MCF 10A (cell line): ENCODE data around the gene GRIK3. TPM values are rescaled to one million over a fixed set of nuclear protein-coding genes. Genes with fewer than 3 reads are reported as not detected.

ENCODE experiments used
- BruUV-seq: library from RNA; stranded (reverse); fragments of 400-500 nt; replicated peaks from 2 replicates; lab custom pipeline; 2021; lab: Mats Ljungman, UMichigan
- CTCF ChIA-PET: fragments of 300-600 bp; sonication (Branson Sonifier 250); formaldehyde crosslinking; extraction: SDS; loops from one replicate; lab custom pipeline; 2021; ENCODE audit warnings: antibody characterized with exemption, inconsistent platforms; lab: Yijun Ruan, JAX
- POLR2A ChIA-PET: fragments of 300-600, 350-650 bp; sonication (Branson Sonifier 250); formaldehyde crosslinking; extraction: SDS; loops from one replicate; lab custom pipeline; 2020; ENCODE audit warnings: antibody characterized with exemption, inconsistent platforms; lab: Yijun Ruan, JAX
- DNase-seq: peaks from one replicate; pipeline ENCODE4 v3.0.0-alpha.2; 2018; ENCODE audit not compliant: unreplicated experiment
- H3K27ac Mint-ChIP-seq: one replicate; pipeline ENCODE4 v1.8.0; 2022; ENCODE audit warnings: mild to moderate bottlenecking, low read depth, mixed read lengths; ENCODE audit not compliant: unreplicated experiment
- H3K27me3 Mint-ChIP-seq: one replicate; pipeline ENCODE4 v1.8.0; 2022; ENCODE audit warnings: mixed read lengths; ENCODE audit not compliant: insufficient read depth, unreplicated experiment
- H3K36me3 Mint-ChIP-seq: one replicate; pipeline ENCODE4 v1.8.0; 2022; ENCODE audit warnings: mild to moderate bottlenecking, moderate library complexity, mixed read lengths; ENCODE audit not compliant: insufficient read depth, unreplicated experiment
- H3K4me1 Mint-ChIP-seq: one replicate; pipeline ENCODE4 v1.8.0; 2022; ENCODE audit warnings: mixed read lengths; ENCODE audit not compliant: insufficient read depth, unreplicated experiment
- H3K4me3 Mint-ChIP-seq: one replicate; pipeline ENCODE4 v1.8.0; 2022; ENCODE audit warnings: mild to moderate bottlenecking, moderate library complexity, mixed read lengths; ENCODE audit not compliant: unreplicated experiment
- H3K9me3 Mint-ChIP-seq: one replicate; pipeline ENCODE4 v1.8.0; 2022; ENCODE audit warnings: mixed read lengths; ENCODE audit not compliant: unreplicated experiment
- CTCF ChIP-seq: fragments of 200-600 bp; IDR thresholded peaks from one replicate; pipeline ENCODE4 v1.8.0; 2022; ENCODE audit warnings: antibody characterized with exemption, mild to moderate bottlenecking; ENCODE audit not compliant: unreplicated experiment
- intact Hi-C: fragments of 100-400 bp; cut with micrococcal nuclease; formaldehyde crosslinking; loops from 2 replicates; pipeline ENCODE4 v1.14.1; 2022
- total RNA-seq: library from RNA; stranded (reverse); gene quantifications from 2 replicates; pipeline ENCODE4 v1.2.3, GENCODE V29; 2022

The GRIK3 gene
- total RNA-seq, 1 experiment from 2014 or later, result not detected

- H3K27me3 Mint-ChIP-seq, result peaks cover 12% of the 10 kb centered on the region
- TF ChIP-seq CTCF, result no peak
- no TSS peak for BruUV-seq
- peaks cover 8% of the 10 kb centered on the region for H3K9me3 Mint-ChIP-seq
- DNase-seq, result no peak
- H3K4me1 Mint-ChIP-seq, result no peaks in the 10 kb centered on the region
- ChIA-PET CTCF (no interaction called here), POLR2A (no interaction called here)
- no peaks in the 10 kb centered on the region for H3K36me3 Mint-ChIP-seq
- no peak overlapping the region for H3K4me3 Mint-ChIP-seq
- H3K27ac Mint-ChIP-seq, result no peak overlapping the region
- intact Hi-C loops, result loop anchor here (1.0 kb wide), 1 partner anchor 334 kb away; no protein-coding TSS in a partner anchor
Measured at GRCh38 chr1:37037690-37038089, 3.4 kb upstream of the GRIK3 start.

DNA sequence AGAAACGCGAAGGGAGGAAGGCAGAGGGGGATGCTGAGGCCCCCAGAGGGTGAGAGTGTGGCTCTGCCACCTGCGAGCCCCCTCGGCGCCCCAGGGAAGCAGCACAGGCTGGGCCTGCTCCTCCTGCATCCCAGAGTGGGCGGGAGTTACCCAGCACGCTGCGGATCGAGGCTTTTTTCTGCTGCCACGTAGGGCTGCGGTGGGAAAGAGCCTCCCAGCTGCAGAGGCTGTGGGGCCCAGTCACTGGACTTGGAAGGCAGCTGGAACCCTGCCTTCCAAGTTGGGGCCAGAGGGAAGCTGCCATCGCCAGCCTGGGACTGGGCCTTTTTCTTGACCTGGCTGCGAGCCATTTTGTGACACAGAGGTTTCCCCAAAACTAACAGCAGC is 2.3 kb upstream of the GRIK3 start:
- Mint-ChIP-seq H3K36me3 (no peaks in the 10 kb centered on the region), H3K9me3 (peaks cover 8% of the 10 kb centered on the region), H3K4me1 (no peaks in the 10 kb centered on the region), H3K4me3 (no peak overlapping the region), H3K27ac (no peak overlapping the region), H3K27me3 (peaks cover 12% of the 10 kb centered on the region)
- BruUV-seq, result no TSS peak
- intact Hi-C loops, result no loop called here
- ChIA-PET CTCF (no interaction called here), POLR2A (no interaction called here)
- no peak for DNase-seq
- no peak for TF ChIP-seq CTCF

GRCh38 chr1:37035796-37036666 is 1.7 kb upstream of the GRIK3 start:
- no peak for TF ChIP-seq CTCF
- ChIA-PET POLR2A (no interaction called here), CTCF (no interaction called here)
- H3K27ac Mint-ChIP-seq, result no peak overlapping the region
- DNase-seq, result no peak
- H3K36me3 Mint-ChIP-seq, result no peaks in the 10 kb centered on the region
- intact Hi-C loops, result no loop called here
- H3K27me3 Mint-ChIP-seq, result peaks cover 12% of the 10 kb centered on the region
- BruUV-seq, result no TSS peak
- H3K9me3 Mint-ChIP-seq, result peaks cover 8% of the 10 kb centered on the region
- no peak overlapping the region for H3K4me3 Mint-ChIP-seq
- no peaks in the 10 kb centered on the region for H3K4me1 Mint-ChIP-seq

- POLR2A ChIA-PET, result no interaction called here
- H3K9me3 Mint-ChIP-seq, result peaks cover 8% of the 10 kb centered on the region
- no peaks in the 10 kb centered on the region for H3K4me1 Mint-ChIP-seq
- CTCF ChIA-PET, result no interaction called here
- H3K27ac Mint-ChIP-seq, result no peak overlapping the region
- no peak for TF ChIP-seq CTCF
- no peak overlapping the region for H3K4me3 Mint-ChIP-seq
- H3K36me3 Mint-ChIP-seq, result no peaks in the 10 kb centered on the region
- intact Hi-C loops, result no loop called here
- DNase-seq, result no peak
- peaks cover 12% of the 10 kb centered on the region for H3K27me3 Mint-ChIP-seq
- no TSS peak for BruUV-seq
Measured at GRCh38 chr1:37035014-37035691, 838 bp upstream of the GRIK3 start.
